Tibial artery (tissue), 4 donors: ENCODE data around the gene TP63.

ENCODE experiments used
- DNase-seq, 2 donors: peaks; one replicate each; pipeline ENCODE4 v3.0.0-alpha.2; 2019
- H3K27ac ChIP-seq, 2 donors: fragments of 200-600 bp; sonication (generic) in 1 of 2; 1 replicate in 1 of 2; 2 replicates in 1 of 2; pipeline ENCODE4 v1.5.1; 2018 to 2019; ENCODE audit warnings: mild to moderate bottlenecking in 1 of 2
- H3K27me3 ChIP-seq, 2 donors: fragments of 200-600 bp; sonication (generic) in 1 of 2; one replicate each; pipeline versions ENCODE4 v1.5.1 to v1.6.0; 2016 to 2019
- H3K36me3 ChIP-seq, 3 donors: fragments of 200-600 bp; sonication (generic) in 2 of 3; one replicate each; pipeline ENCODE4 v1.5.1; 2016 to 2019; ENCODE audit warnings: mild to moderate bottlenecking in 2 of 3
- H3K4me1 ChIP-seq, 4 donors: fragments of 200-600 bp; sonication (generic) in 2 of 4; 1 replicate in 3 of 4; 2 replicates in 1 of 4; pipeline ENCODE4 v1.5.1; 2016 to 2019
- H3K4me3 ChIP-seq, 2 donors: fragments of 200-600 bp; sonication (generic) in 1 of 2; 1 replicate in 1 of 2; 2 replicates in 1 of 2; pipeline ENCODE4 v1.5.1; 2018 to 2019; ENCODE audit warnings: mild to moderate bottlenecking in 2 of 2
- H3K9me3 ChIP-seq, 3 donors: fragments of 200-600 bp; sonication (generic) in 1 of 3; one replicate each; pipeline ENCODE4 v1.5.1; 2016 to 2019
- CTCF ChIP-seq, 2 experiments: fragments of 200-600 bp in 1 of 2; fragments of 450-650 bp in 1 of 2; IDR thresholded peaks; one replicate each; pipeline ENCODE4 v1.5.1; 2017 to 2019; ENCODE audit warnings: antibody characterized with exemption in 2 of 2, mild to moderate bottlenecking in 1 of 2, moderate library complexity in 1 of 2
- intact Hi-C: fragments of 100-400 bp; cut with DNase I; formaldehyde crosslinking; loops from one replicate; pipeline ENCODE4 v1.15.0; 2023; ENCODE audit warnings: low total_unique reads

The TP63 gene

GRCh38 chr3:189941125-189941524, 309.9 kb downstream of the TP63 start:
- no peak for DNase-seq
- no peak overlapping the region for H3K27ac ChIP-seq
- no peaks in the 10 kb centered on the region for H3K9me3 ChIP-seq
- TF ChIP-seq CTCF (IDR thresholded peaks at IDR 0.05) = no peak
- no peak overlapping the region for H3K4me3 ChIP-seq
- H3K4me1 ChIP-seq = peaks cover 0 to 11% (median 0%) of the 10 kb centered on the region in 4 donors
- H3K36me3 ChIP-seq = no peaks in the 10 kb centered on the region
- intact Hi-C loops = no loop called here
- no peaks in the 10 kb centered on the region for H3K27me3 ChIP-seq

- intact Hi-C loops = no loop called here
- Histone ChIP-seq H3K4me3 (no peak overlapping the region), H3K27me3 (no peaks in the 10 kb centered on the region), H3K27ac (no peak overlapping the region), H3K36me3 (no peaks in the 10 kb centered on the region), H3K9me3 (no peaks in the 10 kb centered on the region), H3K4me1 (peaks cover 0 to 11% (median 0%) of the 10 kb centered on the region in 4 donors)
- no peak for DNase-seq
- TF ChIP-seq CTCF (IDR thresholded peaks at IDR 0.05) = no peak
Observed at GRCh38 chr3:189941679-189942078, 310.5 kb downstream of the TP63 start.

- intact Hi-C loops = no loop called here
Observed at GRCh38 chr3:189942948-189943347, 311.8 kb downstream of the TP63 start.

GRCh38 chr3:189944285-189945145, 313.3 kb downstream of the TP63 start:
- intact Hi-C loops = no loop called here
- no peak for TF ChIP-seq CTCF (IDR thresholded peaks at IDR 0.05)
- Histone ChIP-seq H3K9me3 (no peaks in the 10 kb centered on the region), H3K27ac (no peak overlapping the region), H3K27me3 (no peaks in the 10 kb centered on the region), H3K4me1 (peaks cover 0 to 9% (median 2%) of the 10 kb centered on the region in 4 donors), H3K4me3 (no peak overlapping the region), H3K36me3 (no peaks in the 10 kb centered on the region)
- DNase-seq = no peak

More at GRCh38 chr3:189942948-189943347, 311.8 kb downstream of the TP63 start:
- Histone ChIP-seq H3K27ac (no peak overlapping the region), H3K27me3 (no peaks in the 10 kb centered on the region), H3K36me3 (no peaks in the 10 kb centered on the region), H3K4me1 (peaks cover 0 to 10% (median 2%) of the 10 kb centered on the region in 4 donors), H3K9me3 (no peaks in the 10 kb centered on the region), H3K4me3 (no peak overlapping the region)
- TF ChIP-seq CTCF (IDR thresholded peaks at IDR 0.05) = no peak
- DNase-seq = no peak

- H3K4me1 ChIP-seq = peaks cover 0 to 9% (median 2%) of the 10 kb centered on the region in 4 donors
- no peaks in the 10 kb centered on the region for H3K36me3 ChIP-seq
- TF ChIP-seq CTCF (IDR thresholded peaks at IDR 0.05) = no peak
- intact Hi-C loops = no loop called here
- no peak overlapping the region for H3K4me3 ChIP-seq
- H3K27me3 ChIP-seq = no peaks in the 10 kb centered on the region
- H3K27ac ChIP-seq = no peak overlapping the region
- no peak for DNase-seq
- H3K9me3 ChIP-seq = no peaks in the 10 kb centered on the region
Observed at GRCh38 chr3:189945935-189946709, 314.9 kb downstream of the TP63 start.
